ENCODE data around the gene SDK1. TPM values are rescaled to one million over a fixed set of nuclear protein-coding genes. Genes with fewer than 3 reads are reported as not detected.

Gene SDK1
- total and polyA plus RNA-seq, 2 experiments from 2014 or later, result 4.1 to 16.5 TPM

DNA sequence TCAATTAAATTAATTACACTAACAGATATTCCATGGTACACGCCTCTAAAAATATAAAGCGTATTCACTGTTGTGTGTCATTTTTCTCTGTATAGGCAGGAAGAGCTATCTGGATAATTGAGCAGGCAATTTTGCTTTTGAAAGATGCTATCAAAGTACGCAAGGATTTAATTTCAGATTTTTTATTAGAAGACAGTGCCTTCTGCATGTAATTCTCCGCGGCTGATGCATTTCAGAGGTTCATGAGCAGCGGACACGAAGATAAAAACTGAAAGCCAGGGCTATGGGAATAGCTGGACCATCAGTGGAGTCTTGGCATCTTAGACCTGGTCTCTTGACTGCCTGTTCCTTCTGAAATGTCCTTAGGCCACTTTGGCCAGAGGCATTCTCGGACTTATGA, 35.7 kb upstream of the SDK1 start:
- no peaks in the 10 kb centered on the region for H3K36me3 ChIP-seq
- peaks cover 5% of the 10 kb centered on the region for H3K4me1 ChIP-seq (ENCODE audit: low read depth)
- H3K9me3 ChIP-seq (ENCODE audit: low read depth), result no peaks in the 10 kb centered on the region
- DNase-seq (ENCODE audit: low read depth in 1 of 2, low spot score in 1 of 2), result no peak
- H3K27ac ChIP-seq, result no peak overlapping the region
- TF ChIP-seq, protein P1, sequence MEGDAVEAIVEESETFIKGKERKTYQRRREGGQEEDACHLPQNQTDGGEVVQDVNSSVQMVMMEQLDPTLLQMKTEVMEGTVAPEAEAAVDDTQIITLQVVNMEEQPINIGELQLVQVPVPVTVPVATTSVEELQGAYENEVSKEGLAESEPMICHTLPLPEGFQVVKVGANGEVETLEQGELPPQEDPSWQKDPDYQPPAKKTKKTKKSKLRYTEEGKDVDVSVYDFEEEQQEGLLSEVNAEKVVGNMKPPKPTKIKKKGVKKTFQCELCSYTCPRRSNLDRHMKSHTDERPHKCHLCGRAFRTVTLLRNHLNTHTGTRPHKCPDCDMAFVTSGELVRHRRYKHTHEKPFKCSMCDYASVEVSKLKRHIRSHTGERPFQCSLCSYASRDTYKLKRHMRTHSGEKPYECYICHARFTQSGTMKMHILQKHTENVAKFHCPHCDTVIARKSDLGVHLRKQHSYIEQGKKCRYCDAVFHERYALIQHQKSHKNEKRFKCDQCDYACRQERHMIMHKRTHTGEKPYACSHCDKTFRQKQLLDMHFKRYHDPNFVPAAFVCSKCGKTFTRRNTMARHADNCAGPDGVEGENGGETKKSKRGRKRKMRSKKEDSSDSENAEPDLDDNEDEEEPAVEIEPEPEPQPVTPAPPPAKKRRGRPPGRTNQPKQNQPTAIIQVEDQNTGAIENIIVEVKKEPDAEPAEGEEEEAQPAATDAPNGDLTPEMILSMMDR (IDR thresholded peaks at IDR 0.05; ENCODE audit: low read depth, low read length), result no peak
- H3K4me3 ChIP-seq, result no peak overlapping the region
- H3K27me3 ChIP-seq, result peaks cover 8% of the 10 kb centered on the region

DNA sequence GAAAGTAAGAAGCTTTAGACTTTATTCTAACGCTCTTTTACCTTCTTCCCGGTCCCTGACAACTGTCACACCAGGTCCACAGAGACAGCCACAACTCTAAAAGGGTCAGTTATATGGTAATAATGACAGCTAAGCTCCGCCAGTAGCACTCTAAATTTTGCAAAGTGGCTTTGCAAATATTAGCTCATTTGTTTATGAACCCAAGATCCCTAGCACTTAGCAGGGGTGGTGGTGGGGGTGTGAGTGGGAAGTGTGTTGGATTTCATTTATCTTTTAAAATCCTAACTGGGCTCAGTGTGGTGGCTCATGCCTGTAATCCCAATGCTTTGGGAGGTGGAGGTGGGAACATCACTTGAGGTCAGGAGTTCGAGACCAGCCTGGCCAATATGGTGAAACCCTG, 34.8 kb upstream of the SDK1 start:
- Histone ChIP-seq H3K4me3 (no peak overlapping the region), H3K27me3 (peaks cover 8% of the 10 kb centered on the region), H3K27ac (no peak overlapping the region), H3K36me3 (no peaks in the 10 kb centered on the region), H3K4me1 (ENCODE audit: low read depth) (no peaks in the 10 kb centered on the region), H3K9me3 (ENCODE audit: low read depth) (no peaks in the 10 kb centered on the region)
- DNase-seq (ENCODE audit: low read depth in 1 of 2, low spot score in 1 of 2), result no peak
- TF ChIP-seq, protein P1 (IDR thresholded peaks at IDR 0.05; ENCODE audit: low read depth, low read length), result no peak

DNA sequence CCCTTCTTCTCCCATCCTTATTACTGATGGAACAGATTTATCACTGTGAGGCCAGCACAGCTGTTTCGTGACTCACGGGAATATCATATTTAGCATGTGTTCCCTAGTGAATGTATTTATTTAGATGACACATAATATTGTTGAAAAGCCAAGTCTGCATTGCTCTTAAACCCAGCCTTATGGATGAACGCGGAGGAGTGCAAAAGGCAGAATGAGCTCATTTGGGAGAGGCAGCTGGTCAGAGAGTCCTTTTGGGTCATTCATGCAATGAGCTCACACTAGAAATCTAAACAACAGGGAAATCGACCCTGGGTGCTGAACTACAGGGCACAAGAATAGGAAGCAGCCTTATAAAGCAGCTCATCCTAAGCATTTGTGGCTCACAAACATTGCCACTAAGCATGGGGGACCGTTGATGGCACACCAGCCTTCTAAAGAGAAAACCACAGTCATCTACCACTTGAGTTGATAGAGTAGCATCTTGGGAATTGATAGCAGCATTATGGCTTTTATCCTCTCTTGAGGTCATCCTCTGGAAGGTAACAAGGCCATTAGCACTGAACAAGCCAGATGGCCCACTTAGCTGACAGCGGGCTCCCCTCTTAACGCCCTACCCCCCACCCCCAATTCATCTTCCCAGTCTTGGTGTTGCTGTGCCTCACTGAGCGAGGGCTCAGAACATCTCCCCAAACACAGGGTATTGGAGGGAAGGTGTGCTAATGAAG, 32.9 kb upstream of the SDK1 start:
- no peaks in the 10 kb centered on the region for H3K36me3 ChIP-seq
- no peaks in the 10 kb centered on the region for H3K9me3 ChIP-seq (ENCODE audit: low read depth)
- H3K4me3 ChIP-seq, result no peak overlapping the region
- no peak overlapping the region for H3K27ac ChIP-seq
- peaks cover 9% of the 10 kb centered on the region for H3K27me3 ChIP-seq
- TF ChIP-seq, protein P1 (IDR thresholded peaks at IDR 0.05; ENCODE audit: low read depth, low read length), result no peak
- no peaks in the 10 kb centered on the region for H3K4me1 ChIP-seq (ENCODE audit: low read depth)
- DNase-seq (ENCODE audit: low read depth in 1 of 2, low spot score in 1 of 2), result peak in 1 of 2 donors; percentile 75

DNA sequence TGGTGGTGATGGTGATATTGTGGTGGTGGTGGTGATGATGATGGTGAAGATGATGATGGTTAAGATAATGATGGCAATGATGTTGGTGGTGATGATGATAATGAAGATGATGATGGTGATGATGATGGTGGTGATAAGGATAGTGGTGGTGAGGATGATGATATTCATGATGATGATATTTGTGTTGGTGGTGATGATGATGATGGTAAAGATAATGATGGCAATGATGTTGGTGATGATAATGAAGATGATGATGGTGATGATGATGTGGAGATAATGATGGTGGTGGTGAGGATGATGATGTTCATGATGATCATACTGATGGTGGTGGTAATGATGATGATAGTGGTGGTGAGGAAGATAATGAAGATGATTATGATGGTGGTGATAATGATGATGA, 30.7 kb upstream of the SDK1 start:
- DNase-seq (ENCODE audit: low read depth in 1 of 2, low spot score in 1 of 2), result no peak
- Histone ChIP-seq H3K9me3 (ENCODE audit: low read depth) (no peaks in the 10 kb centered on the region), H3K36me3 (no peaks in the 10 kb centered on the region), H3K27ac (no peak overlapping the region), H3K27me3 (peaks cover 20% of the 10 kb centered on the region), H3K4me1 (ENCODE audit: low read depth) (no peaks in the 10 kb centered on the region), H3K4me3 (no peak overlapping the region)
- TF ChIP-seq, protein P1 (IDR thresholded peaks at IDR 0.05; ENCODE audit: low read depth, low read length), result no peak

DNA sequence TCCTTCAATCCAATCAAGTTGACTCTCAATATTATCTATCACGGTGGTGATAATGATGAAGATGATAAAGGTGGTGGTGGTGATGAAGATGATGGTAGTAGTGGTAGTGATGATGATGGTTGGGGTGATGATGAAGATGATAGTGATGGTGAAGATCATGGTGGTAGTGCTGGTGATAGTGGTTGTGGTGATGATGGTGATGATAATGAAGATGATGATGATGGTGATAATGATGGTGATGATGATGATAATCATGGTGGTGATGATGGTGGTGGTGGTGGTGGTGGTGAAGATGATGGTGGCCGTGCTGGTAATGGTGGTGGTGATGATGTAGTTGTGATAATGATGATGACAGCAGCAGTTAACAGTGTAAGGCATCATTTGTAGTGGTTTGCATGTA, 29.8 kb upstream of the SDK1 start:
- H3K9me3 ChIP-seq (ENCODE audit: low read depth), result no peaks in the 10 kb centered on the region
- no peaks in the 10 kb centered on the region for H3K36me3 ChIP-seq
- no peaks in the 10 kb centered on the region for H3K4me1 ChIP-seq (ENCODE audit: low read depth)
- no peak overlapping the region for H3K4me3 ChIP-seq
- no peak overlapping the region for H3K27ac ChIP-seq
- TF ChIP-seq, protein P1 (IDR thresholded peaks at IDR 0.05; ENCODE audit: low read depth, low read length), result no peak
- H3K27me3 ChIP-seq, result peaks cover 14% of the 10 kb centered on the region
- DNase-seq (ENCODE audit: low read depth in 1 of 2, low spot score in 1 of 2), result no peak
